ENCODE data around the gene LAMA1. TPM values are rescaled to one million over a fixed set of nuclear protein-coding genes. Genes with fewer than 3 reads are reported as not detected.

Gene LAMA1
- total RNA-seq, 1 experiment from 2014 or later, result not detected

DNA sequence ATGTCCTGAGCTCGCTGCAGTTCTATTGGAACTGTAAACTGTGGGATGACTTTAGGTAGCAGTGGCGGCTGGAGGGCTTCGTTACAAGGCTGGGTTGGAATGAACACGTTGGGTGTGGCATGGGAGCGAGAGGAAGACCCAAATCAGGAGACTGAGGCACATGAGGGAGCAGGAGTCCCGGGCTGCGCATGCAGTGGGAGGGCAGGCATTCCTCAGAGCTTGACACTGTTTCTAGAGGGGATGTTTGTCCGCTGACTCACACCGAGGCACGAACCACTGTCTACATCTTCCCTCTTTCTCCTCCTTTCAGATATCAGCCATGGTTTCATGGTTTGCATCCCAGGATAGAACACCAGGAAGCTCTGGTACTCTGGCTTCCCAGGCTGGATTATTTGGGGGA is 40.6 kb upstream of the LAMA1 start:
- intact Hi-C loops (cut with micrococcal nuclease; ENCODE audit: unreplicated experiment), result no loop called here
- H3K36me3 ChIP-seq (ENCODE audit: insufficient read depth, low read length, poor library complexity, severe bottlenecking), result no peaks in the 10 kb centered on the region
- no peak for TF ChIP-seq EZH2 (IDR thresholded peaks at IDR 0.05; ENCODE audit: borderline replicate concordance, low read depth, low read length, poor library complexity, severe bottlenecking)
- TF ChIP-seq, protein P1, sequence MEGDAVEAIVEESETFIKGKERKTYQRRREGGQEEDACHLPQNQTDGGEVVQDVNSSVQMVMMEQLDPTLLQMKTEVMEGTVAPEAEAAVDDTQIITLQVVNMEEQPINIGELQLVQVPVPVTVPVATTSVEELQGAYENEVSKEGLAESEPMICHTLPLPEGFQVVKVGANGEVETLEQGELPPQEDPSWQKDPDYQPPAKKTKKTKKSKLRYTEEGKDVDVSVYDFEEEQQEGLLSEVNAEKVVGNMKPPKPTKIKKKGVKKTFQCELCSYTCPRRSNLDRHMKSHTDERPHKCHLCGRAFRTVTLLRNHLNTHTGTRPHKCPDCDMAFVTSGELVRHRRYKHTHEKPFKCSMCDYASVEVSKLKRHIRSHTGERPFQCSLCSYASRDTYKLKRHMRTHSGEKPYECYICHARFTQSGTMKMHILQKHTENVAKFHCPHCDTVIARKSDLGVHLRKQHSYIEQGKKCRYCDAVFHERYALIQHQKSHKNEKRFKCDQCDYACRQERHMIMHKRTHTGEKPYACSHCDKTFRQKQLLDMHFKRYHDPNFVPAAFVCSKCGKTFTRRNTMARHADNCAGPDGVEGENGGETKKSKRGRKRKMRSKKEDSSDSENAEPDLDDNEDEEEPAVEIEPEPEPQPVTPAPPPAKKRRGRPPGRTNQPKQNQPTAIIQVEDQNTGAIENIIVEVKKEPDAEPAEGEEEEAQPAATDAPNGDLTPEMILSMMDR (conservative IDR thresholded peaks at IDR 0.05; ENCODE audit: low read depth, low read length), result no peak
- H3K4me1 ChIP-seq (ENCODE audit: insufficient read depth, low read length, poor library complexity, severe bottlenecking), result no peaks in the 10 kb centered on the region
- H3K9me3 ChIP-seq (ENCODE audit: low read depth, low read length, poor library complexity, severe bottlenecking), result no peaks in the 10 kb centered on the region
- no peak for DNase-seq (ENCODE audit: low spot score)
- H3K4me3 ChIP-seq (ENCODE audit: low read depth, low read length, poor library complexity, severe bottlenecking), result no peak overlapping the region
- H3K27me3 ChIP-seq (replicated peaks; ENCODE audit: insufficient read depth, low read depth, low read length, poor library complexity), result no peaks in the 10 kb centered on the region
- POLR2A ChIA-PET (ENCODE audit: low non-redundant PET), result no interaction called here
- CTCF ChIA-PET, result no interaction called here
- H3K27ac ChIP-seq (ENCODE audit: low read depth, low read length, poor library complexity, severe bottlenecking), result no peak overlapping the region
- BruUV-seq (replicated peaks), result no TSS peak

DNA sequence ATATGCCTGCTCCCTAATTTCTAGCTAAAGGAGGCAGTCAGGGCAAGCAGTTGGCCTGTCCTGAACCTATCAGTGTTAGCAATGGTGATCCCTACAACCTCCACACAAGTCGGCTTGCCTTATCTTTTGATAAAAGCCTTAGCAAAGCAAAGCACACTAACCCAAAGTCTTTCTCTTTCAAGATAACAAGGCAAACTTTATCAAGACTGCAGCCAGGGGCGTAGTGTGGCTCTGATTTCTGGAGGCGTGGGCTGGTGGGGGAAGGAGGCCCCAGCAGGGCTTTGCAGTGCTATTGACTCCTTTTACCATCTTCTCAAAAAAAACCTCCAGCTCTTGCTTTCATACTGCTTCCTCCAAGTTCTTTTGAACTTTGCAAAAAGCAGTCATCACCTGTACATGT is 40.2 kb upstream of the LAMA1 start:
- Histone ChIP-seq H3K27me3 (replicated peaks; ENCODE audit: insufficient read depth, low read depth, low read length, poor library complexity) (no peaks in the 10 kb centered on the region), H3K4me1 (ENCODE audit: insufficient read depth, low read length, poor library complexity, severe bottlenecking) (no peaks in the 10 kb centered on the region), H3K9me3 (ENCODE audit: low read depth, low read length, poor library complexity, severe bottlenecking) (no peaks in the 10 kb centered on the region), H3K27ac (ENCODE audit: low read depth, low read length, poor library complexity, severe bottlenecking) (no peak overlapping the region), H3K36me3 (ENCODE audit: insufficient read depth, low read length, poor library complexity, severe bottlenecking) (no peaks in the 10 kb centered on the region), H3K4me3 (ENCODE audit: low read depth, low read length, poor library complexity, severe bottlenecking) (no peak overlapping the region)
- no TSS peak for BruUV-seq (replicated peaks)
- CTCF ChIA-PET, result no interaction called here
- TF ChIP-seq, protein P1 (conservative IDR thresholded peaks at IDR 0.05; ENCODE audit: low read depth, low read length), result no peak
- TF ChIP-seq EZH2 (IDR thresholded peaks at IDR 0.05; ENCODE audit: borderline replicate concordance, low read depth, low read length, poor library complexity, severe bottlenecking), result no peak
- POLR2A ChIA-PET (ENCODE audit: low non-redundant PET), result no interaction called here
- DNase-seq (ENCODE audit: low spot score), result no peak
- intact Hi-C loops (cut with micrococcal nuclease; ENCODE audit: unreplicated experiment), result no loop called here

DNA sequence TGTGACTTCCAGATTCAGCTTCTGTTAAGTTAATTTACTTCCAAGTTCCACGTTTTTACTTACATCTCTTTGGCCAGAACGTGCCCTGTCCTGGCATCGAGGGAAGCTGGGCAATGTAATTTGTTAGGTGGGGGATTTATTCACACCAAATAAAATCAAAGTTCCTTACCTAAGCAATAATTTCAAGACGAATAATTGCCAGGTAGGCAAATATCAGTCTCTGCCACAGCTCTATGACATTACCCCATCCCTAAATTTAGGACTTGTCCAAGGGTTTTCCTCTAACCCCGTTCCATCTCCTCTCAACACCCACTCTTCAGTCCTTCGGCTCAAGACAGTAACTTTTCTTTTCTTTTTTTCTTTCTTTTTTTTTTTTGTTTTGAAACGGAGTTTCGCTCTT is 38.3 kb upstream of the LAMA1 start:
- CTCF ChIA-PET, result no interaction called here
- Histone ChIP-seq H3K27me3 (replicated peaks; ENCODE audit: insufficient read depth, low read depth, low read length, poor library complexity) (no peaks in the 10 kb centered on the region), H3K27ac (ENCODE audit: low read depth, low read length, poor library complexity, severe bottlenecking) (no peak overlapping the region), H3K9me3 (ENCODE audit: low read depth, low read length, poor library complexity, severe bottlenecking) (peaks cover 5% of the 10 kb centered on the region), H3K4me1 (ENCODE audit: insufficient read depth, low read length, poor library complexity, severe bottlenecking) (no peaks in the 10 kb centered on the region), H3K36me3 (ENCODE audit: insufficient read depth, low read length, poor library complexity, severe bottlenecking) (no peaks in the 10 kb centered on the region), H3K4me3 (ENCODE audit: low read depth, low read length, poor library complexity, severe bottlenecking) (no peak overlapping the region)
- no TSS peak for BruUV-seq (replicated peaks)
- intact Hi-C loops (cut with micrococcal nuclease; ENCODE audit: unreplicated experiment), result no loop called here
- TF ChIP-seq, protein P1 (conservative IDR thresholded peaks at IDR 0.05; ENCODE audit: low read depth, low read length), result no peak
- no peak for TF ChIP-seq EZH2 (IDR thresholded peaks at IDR 0.05; ENCODE audit: borderline replicate concordance, low read depth, low read length, poor library complexity, severe bottlenecking)
- POLR2A ChIA-PET (ENCODE audit: low non-redundant PET), result no interaction called here
- DNase-seq (ENCODE audit: low spot score), result no peak
